Astrocyte (in vitro differentiated cells and primary cell): ENCODE data around the gene THAP6. TPM values are rescaled to one million over a fixed set of nuclear protein-coding genes. Genes with fewer than 3 reads are reported as not detected.
"Not testable (repeated sequence)": the region's sequence is repeated elsewhere in the genome, so short reads cannot be mapped to it uniquely, and the experiment has no call there.

Experiments
- DNase-seq: peaks from one replicate; pipeline ENCODE4 v3.0.0-alpha.2; 2010; ENCODE audit warnings: low read depth
- FAIRE-seq: peaks from 2 replicates; lab custom pipeline; 2011; peaks lifted over from hg19 to GRCh38; lab: Jason Lieb, UNC
- H2AFZ ChIP-seq: 2 replicates; pipeline ENCODE4 v1.6.0; 2012; ENCODE audit warnings: low read depth, low read length, inconsistent platforms
- H3K27ac ChIP-seq: 2 replicates; pipeline ENCODE4 v1.5.1; 2011; ENCODE audit warnings: low read depth, low read length, inconsistent platforms
- H3K27me3 ChIP-seq: 2 replicates; pipeline ENCODE4 v1.6.0; 2011; ENCODE audit warnings: low read length, inconsistent platforms; ENCODE audit not compliant: insufficient read depth
- H3K36me3 ChIP-seq: 2 replicates; pipeline ENCODE4 v1.5.1; 2011; ENCODE audit warnings: low read length, inconsistent platforms; ENCODE audit not compliant: insufficient read depth
- H3K4me1 ChIP-seq: 2 replicates; pipeline ENCODE4 v1.5.1; 2011; ENCODE audit warnings: low read length, inconsistent platforms; ENCODE audit not compliant: insufficient read depth
- H3K4me2 ChIP-seq: 2 replicates; pipeline ENCODE4 v1.6.0; 2012; ENCODE audit warnings: low read length, inconsistent platforms
- H3K4me3 ChIP-seq: 2 replicates; pipeline ENCODE4 v1.5.1; 2011; ENCODE audit warnings: low read depth, mild to moderate bottlenecking, low read length, inconsistent platforms; ENCODE audit not compliant: insufficient read depth
- H3K79me2 ChIP-seq: 2 replicates; pipeline ENCODE4 v1.6.0; 2012; ENCODE audit warnings: mild to moderate bottlenecking, low read length, inconsistent platforms; ENCODE audit not compliant: insufficient read depth
- H3K9ac ChIP-seq: 2 replicates; pipeline ENCODE4 v1.6.0; 2012; ENCODE audit warnings: mild to moderate bottlenecking, low read length, inconsistent platforms
- H3K9me3 ChIP-seq: 2 replicates; pipeline ENCODE4 v1.5.1; 2012; ENCODE audit warnings: low read depth, mild to moderate bottlenecking, low read length, inconsistent platforms; ENCODE audit not compliant: insufficient read depth
- H4K20me1 ChIP-seq: 2 replicates; pipeline ENCODE4 v1.6.0; 2012; ENCODE audit warnings: low read length, inconsistent platforms; ENCODE audit not compliant: insufficient read depth
- H3K27ac Mint-ChIP-seq: one replicate; pipeline ENCODE4 v1.8.0; 2021; ENCODE audit warnings: mild to moderate bottlenecking, mixed read lengths; ENCODE audit not compliant: unreplicated experiment
- H3K27me3 Mint-ChIP-seq: one replicate; pipeline ENCODE4 v1.8.0; 2021; ENCODE audit warnings: low read depth, mixed read lengths; ENCODE audit not compliant: unreplicated experiment
- H3K36me3 Mint-ChIP-seq: one replicate; pipeline ENCODE4 v1.8.0; 2021; ENCODE audit warnings: low read depth, mixed read lengths; ENCODE audit not compliant: unreplicated experiment
- H3K4me1 Mint-ChIP-seq: one replicate; pipeline ENCODE4 v1.8.0; 2021; ENCODE audit warnings: low read depth, mixed read lengths; ENCODE audit not compliant: unreplicated experiment
- H3K4me3 Mint-ChIP-seq: one replicate; pipeline ENCODE4 v1.8.0; 2021; ENCODE audit warnings: mild to moderate bottlenecking, moderate library complexity, mixed read lengths; ENCODE audit not compliant: unreplicated experiment
- H3K9me3 Mint-ChIP-seq: one replicate; pipeline ENCODE4 v1.8.0; 2021; ENCODE audit warnings: mild to moderate bottlenecking, mixed read lengths; ENCODE audit not compliant: unreplicated experiment
- EZH2 ChIP-seq: IDR thresholded peaks from 2 replicates; pipeline ENCODE4 v1.6.1; 2012; ENCODE audit warnings: mild to moderate bottlenecking, low read length, inconsistent platforms; ENCODE audit not compliant: insufficient read depth
- total RNA-seq: library from RNA; stranded (reverse); gene quantifications from 2 replicates; pipeline ENCODE4 v1.2.1, GENCODE V29; 2021
- TF ChIP-seq, protein P1 (sequence below): IDR thresholded peaks from 2 replicates; pipeline ENCODE4 v1.5.1; 2011; ENCODE audit warnings: low read depth, mild to moderate bottlenecking, inconsistent platforms, low read length, moderate library complexity; ENCODE audit not compliant: insufficient read depth

THAP6 gene
- total RNA-seq, 1 donor from 2014 or later: 17.0 TPM

GRCh38 chr4:75499900-75500299 lies 14.4 kb upstream of the THAP6 start:
- no peaks in the 10 kb centered on the region for H3K9me3 ChIP-seq
- H3K4me2 ChIP-seq: no peak overlapping the region
- peaks cover 22% of the 10 kb centered on the region for H4K20me1 ChIP-seq
- Mint-ChIP-seq H3K4me1 (peaks cover 14% of the 10 kb centered on the region), H3K9me3 (peaks cover 2% of the 10 kb centered on the region), H3K27ac (no peak overlapping the region), H3K36me3 (peaks cover 17% of the 10 kb centered on the region), H3K4me3 (no peak overlapping the region), H3K27me3 (no peaks in the 10 kb centered on the region)
- peaks cover 48% of the 10 kb centered on the region for H3K79me2 ChIP-seq
- no peak for FAIRE-seq
- H3K4me3 ChIP-seq: no peak overlapping the region
- DNase-seq: no peak
- H3K36me3 ChIP-seq: peaks cover 12% of the 10 kb centered on the region
- H2AFZ ChIP-seq: no peak overlapping the region
- H3K27me3 ChIP-seq: no peaks in the 10 kb centered on the region
- TF ChIP-seq, protein P1, sequence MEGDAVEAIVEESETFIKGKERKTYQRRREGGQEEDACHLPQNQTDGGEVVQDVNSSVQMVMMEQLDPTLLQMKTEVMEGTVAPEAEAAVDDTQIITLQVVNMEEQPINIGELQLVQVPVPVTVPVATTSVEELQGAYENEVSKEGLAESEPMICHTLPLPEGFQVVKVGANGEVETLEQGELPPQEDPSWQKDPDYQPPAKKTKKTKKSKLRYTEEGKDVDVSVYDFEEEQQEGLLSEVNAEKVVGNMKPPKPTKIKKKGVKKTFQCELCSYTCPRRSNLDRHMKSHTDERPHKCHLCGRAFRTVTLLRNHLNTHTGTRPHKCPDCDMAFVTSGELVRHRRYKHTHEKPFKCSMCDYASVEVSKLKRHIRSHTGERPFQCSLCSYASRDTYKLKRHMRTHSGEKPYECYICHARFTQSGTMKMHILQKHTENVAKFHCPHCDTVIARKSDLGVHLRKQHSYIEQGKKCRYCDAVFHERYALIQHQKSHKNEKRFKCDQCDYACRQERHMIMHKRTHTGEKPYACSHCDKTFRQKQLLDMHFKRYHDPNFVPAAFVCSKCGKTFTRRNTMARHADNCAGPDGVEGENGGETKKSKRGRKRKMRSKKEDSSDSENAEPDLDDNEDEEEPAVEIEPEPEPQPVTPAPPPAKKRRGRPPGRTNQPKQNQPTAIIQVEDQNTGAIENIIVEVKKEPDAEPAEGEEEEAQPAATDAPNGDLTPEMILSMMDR: no peak
- no peak for TF ChIP-seq EZH2
- no peaks in the 10 kb centered on the region for H3K4me1 ChIP-seq
- no peak overlapping the region for H3K9ac ChIP-seq
- H3K27ac ChIP-seq: no peak overlapping the region

- H3K9ac ChIP-seq: no peak overlapping the region
- no peaks in the 10 kb centered on the region for H3K4me1 ChIP-seq
- peaks cover 17% of the 10 kb centered on the region for H3K36me3 Mint-ChIP-seq
- peaks cover 34% of the 10 kb centered on the region for H3K79me2 ChIP-seq
- no peak overlapping the region for H3K27ac ChIP-seq
- H3K4me2 ChIP-seq: no peak overlapping the region
- H3K27ac Mint-ChIP-seq: no peak overlapping the region
- H4K20me1 ChIP-seq: peaks cover 17% of the 10 kb centered on the region
- H3K27me3 ChIP-seq: no peaks in the 10 kb centered on the region
- FAIRE-seq (no peak), DNase-seq (no peak)
- peaks cover 2% of the 10 kb centered on the region for H3K4me1 Mint-ChIP-seq
- no peak overlapping the region for H3K4me3 ChIP-seq
- peaks cover 18% of the 10 kb centered on the region for H3K36me3 ChIP-seq
- peaks cover 2% of the 10 kb centered on the region for H3K9me3 Mint-ChIP-seq
- TF ChIP-seq, protein P1: no peak
- no peak for TF ChIP-seq EZH2
- no peak overlapping the region for H3K4me3 Mint-ChIP-seq
- no peaks in the 10 kb centered on the region for H3K27me3 Mint-ChIP-seq
- no peak overlapping the region for H2AFZ ChIP-seq
- no peaks in the 10 kb centered on the region for H3K9me3 ChIP-seq
These were observed 11.6 kb upstream of the THAP6 start for GRCh38 chr4:75502671-75503070.

- Histone ChIP-seq H2AFZ (no peak overlapping the region), H3K9me3 (no peaks in the 10 kb centered on the region), H3K27me3 (no peaks in the 10 kb centered on the region), H3K4me2 (no peak overlapping the region), H3K9ac (no peak overlapping the region), H3K4me1 (no peaks in the 10 kb centered on the region), H3K27ac (no peak overlapping the region), H4K20me1 (peaks cover 19% of the 10 kb centered on the region), H3K4me3 (no peak overlapping the region), H3K36me3 (peaks cover 11% of the 10 kb centered on the region), H3K79me2 (peaks cover 39% of the 10 kb centered on the region)
- Mint-ChIP-seq H3K27me3 (no peaks in the 10 kb centered on the region), H3K27ac (no peak overlapping the region), H3K4me3 (no peak overlapping the region), H3K9me3 (no peaks in the 10 kb centered on the region), H3K4me1 (peaks cover 13% of the 10 kb centered on the region), H3K36me3 (peaks cover 4% of the 10 kb centered on the region)
- FAIRE-seq (no peak), DNase-seq (no peak)
- no peak for TF ChIP-seq EZH2
- TF ChIP-seq, protein P1: no peak
These were observed 8.6 kb upstream of the THAP6 start for GRCh38 chr4:75505630-75506029.

DNA sequence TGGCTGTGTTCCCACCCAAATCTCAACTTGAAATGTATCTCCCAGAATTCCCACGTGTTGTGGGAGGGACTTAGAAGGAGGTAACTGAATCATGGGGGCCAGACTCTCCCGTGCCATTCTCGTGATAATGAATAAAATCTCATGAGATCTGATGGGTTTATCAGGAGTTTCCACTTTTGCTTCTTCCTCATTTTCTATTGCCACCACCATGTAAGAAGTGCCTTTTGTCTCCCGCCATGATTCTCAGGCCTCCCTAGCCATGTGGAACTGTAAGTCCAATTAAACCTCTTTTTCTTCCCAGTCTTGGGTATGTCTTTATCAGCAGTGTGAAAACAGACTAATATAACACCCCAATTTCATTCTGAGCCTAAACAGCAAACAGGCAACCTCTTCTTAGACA lies 4.7 kb upstream of the THAP6 start:
- peaks cover 37% of the 10 kb centered on the region for H4K20me1 ChIP-seq
- peaks cover 73% of the 10 kb centered on the region for H3K79me2 ChIP-seq
- not testable (repeated sequence) for H3K27me3 Mint-ChIP-seq, H3K36me3 ChIP-seq, H3K36me3 Mint-ChIP-seq, H3K27ac Mint-ChIP-seq, DNase-seq, H3K27me3 ChIP-seq, H3K4me3 Mint-ChIP-seq, FAIRE-seq, H2AFZ ChIP-seq, H3K4me2 ChIP-seq, H3K9me3 ChIP-seq, H3K4me3 ChIP-seq, H3K9me3 Mint-ChIP-seq, H3K9ac ChIP-seq, H3K27ac ChIP-seq
- peaks cover 15% of the 10 kb centered on the region for H3K4me1 ChIP-seq
- H3K4me1 Mint-ChIP-seq: peaks cover 18% of the 10 kb centered on the region
